PC-3 (cell line): ENCODE data around the gene IBA57.

Experiments
- CTCF ChIP-seq: fragments of 300-600 bp; sonication (generic); conservative IDR thresholded peaks from 2 replicates; pipeline ENCODE4 v1.5.1; 2017; ENCODE audit warnings: antibody characterized with exemption, low read depth, mild to moderate bottlenecking, low read length
- EZH2 ChIP-seq: fragments of 300-600 bp; sonication (generic); IDR thresholded peaks from one replicate; pipeline ENCODE4 v1.6.1; 2017; ENCODE audit warnings: antibody characterized with exemption, mild to moderate bottlenecking, low read length; ENCODE audit not compliant: unreplicated experiment

DNA sequence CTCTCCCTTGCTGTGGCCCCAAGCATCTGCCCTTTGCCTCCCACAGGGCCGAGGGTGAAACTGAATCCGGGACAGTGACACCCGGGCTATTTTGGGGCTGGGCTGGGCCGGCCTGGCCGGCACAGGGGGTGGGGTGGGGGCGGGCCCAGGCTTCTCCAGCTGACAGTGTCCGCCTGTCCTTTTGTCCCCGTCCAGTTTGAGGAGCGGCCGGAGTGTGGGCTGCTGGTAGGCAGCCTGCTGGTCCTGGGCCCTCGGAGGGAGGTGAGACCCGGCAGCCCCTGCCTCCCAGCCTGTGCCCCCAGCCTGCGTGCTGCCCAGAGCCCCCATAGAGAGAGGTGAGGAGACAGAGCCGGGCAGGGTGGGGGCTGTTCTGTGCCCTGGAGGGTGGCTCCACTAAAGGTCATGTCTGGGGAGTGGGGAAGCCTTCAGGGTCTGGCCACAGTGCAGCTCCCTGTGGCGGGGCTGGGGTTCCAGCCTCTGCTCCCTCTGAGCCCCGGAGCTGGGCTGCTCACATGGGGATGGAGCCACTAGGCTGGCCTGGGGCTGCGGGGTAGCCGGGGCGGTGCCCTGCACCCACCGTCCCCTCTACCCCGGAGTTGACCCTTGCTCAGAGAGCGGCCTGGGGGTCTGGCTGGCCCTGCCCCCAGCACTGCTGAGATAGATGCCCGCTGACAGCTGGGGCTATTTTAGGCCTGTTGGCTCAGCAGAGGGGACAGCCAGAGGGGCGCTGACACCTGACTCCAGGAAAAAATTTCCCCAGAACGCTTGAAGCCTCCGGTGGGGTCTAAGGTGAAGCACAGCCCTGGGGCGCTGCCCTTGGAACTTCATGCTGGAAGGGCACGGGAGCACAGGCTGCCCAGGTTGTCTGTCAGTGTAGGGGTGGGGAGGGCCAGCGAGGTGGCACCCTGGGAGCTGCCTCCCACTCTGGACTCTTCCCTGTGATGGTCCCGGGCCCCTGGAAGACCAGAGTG lies 42.5 kb downstream of the IBA57 start, which contains the start of gene OBSCN:
- TF ChIP-seq CTCF (no peak), EZH2 (no peak)
